HG03025 (cell line): ENCODE results near the gene DHRSX.
"Not testable (repeated sequence)": the region's sequence is repeated elsewhere in the genome, so short reads cannot be mapped to it uniquely, and the experiment has no call there.

Experiments
- ATAC-seq: cut with Tn5 transposase; IDR thresholded peaks from one replicate; pipeline ENCODE4 v1.9.1; 2021; ENCODE audit warnings: mild to moderate bottlenecking, moderate library complexity; ENCODE audit not compliant: unreplicated experiment, low FRiP score

Gene DHRSX

DNA sequence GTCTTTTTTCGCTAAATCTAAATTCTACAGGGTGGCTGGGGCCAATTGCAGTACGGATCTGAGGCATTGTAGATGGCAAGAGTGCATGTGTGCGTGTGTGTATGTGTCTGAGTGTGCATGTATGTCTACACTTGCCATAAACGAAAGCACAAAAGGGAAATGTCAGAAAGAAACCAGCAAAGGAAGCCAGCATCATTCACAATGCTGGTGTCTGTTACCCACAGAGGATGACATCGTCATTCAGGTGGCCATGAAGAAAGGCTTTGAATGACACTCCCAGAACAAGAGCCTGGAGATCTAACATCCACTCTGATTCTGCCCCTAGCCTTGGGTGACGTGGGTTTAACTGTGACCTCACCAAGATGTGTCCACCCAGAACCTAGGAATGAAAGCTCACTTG lies 124.6 kb downstream of the DHRSX start:
- ATAC-seq, result no peak

GRCh38 chrX:2374086-2374485 lies 126.7 kb downstream of the DHRSX start:
- no peak for ATAC-seq

GRCh38 chrX:2373615-2374014 lies 127.2 kb downstream of the DHRSX start:
- ATAC-seq, result no peak

DNA sequence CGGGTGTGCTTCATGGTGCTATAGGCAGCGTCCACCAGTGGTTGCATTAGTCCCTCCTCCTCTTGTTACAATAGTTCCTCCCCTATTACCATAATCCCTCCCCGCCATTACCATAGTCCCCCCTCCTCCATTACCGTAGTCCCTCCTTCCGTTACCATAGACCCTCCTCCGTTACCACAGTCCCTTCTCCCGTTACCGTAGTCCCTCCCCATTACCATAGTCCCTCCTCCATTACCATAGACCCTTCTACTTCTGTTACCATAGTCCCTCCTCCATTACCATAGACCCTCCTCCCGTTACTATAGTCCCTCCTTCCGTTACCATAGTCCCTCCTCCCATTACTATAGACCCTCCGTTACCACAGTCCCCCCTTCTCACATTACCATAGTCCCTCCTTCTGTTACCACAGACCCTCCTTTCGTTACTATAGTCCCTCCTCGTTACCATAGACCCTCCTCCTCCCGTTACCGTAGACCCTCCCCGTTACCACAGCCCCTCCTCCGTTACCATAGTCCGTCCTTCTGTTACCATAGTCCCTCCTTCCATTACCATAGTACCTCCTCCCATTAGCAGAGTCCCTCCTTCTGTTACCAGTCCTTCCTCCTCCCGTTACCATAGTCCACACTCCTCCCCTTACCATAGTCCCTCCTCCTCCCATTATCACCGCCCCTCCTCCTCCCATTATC lies 129.6 kb downstream of the DHRSX start:
- ATAC-seq, result no peak

- no peak for ATAC-seq
These were observed 130.3 kb downstream of the DHRSX start for GRCh38 chrX:2370456-2370855.

GRCh38 chrX:2369206-2369605 lies 131.6 kb downstream of the DHRSX start:
- ATAC-seq, result no peak

- ATAC-seq, result no peak
These were observed 140.0 kb downstream of the DHRSX start for GRCh38 chrX:2360731-2361130.

- ATAC-seq, result not testable (repeated sequence)
These were observed 141.3 kb downstream of the DHRSX start for GRCh38 chrX:2359522-2359921.

DNA sequence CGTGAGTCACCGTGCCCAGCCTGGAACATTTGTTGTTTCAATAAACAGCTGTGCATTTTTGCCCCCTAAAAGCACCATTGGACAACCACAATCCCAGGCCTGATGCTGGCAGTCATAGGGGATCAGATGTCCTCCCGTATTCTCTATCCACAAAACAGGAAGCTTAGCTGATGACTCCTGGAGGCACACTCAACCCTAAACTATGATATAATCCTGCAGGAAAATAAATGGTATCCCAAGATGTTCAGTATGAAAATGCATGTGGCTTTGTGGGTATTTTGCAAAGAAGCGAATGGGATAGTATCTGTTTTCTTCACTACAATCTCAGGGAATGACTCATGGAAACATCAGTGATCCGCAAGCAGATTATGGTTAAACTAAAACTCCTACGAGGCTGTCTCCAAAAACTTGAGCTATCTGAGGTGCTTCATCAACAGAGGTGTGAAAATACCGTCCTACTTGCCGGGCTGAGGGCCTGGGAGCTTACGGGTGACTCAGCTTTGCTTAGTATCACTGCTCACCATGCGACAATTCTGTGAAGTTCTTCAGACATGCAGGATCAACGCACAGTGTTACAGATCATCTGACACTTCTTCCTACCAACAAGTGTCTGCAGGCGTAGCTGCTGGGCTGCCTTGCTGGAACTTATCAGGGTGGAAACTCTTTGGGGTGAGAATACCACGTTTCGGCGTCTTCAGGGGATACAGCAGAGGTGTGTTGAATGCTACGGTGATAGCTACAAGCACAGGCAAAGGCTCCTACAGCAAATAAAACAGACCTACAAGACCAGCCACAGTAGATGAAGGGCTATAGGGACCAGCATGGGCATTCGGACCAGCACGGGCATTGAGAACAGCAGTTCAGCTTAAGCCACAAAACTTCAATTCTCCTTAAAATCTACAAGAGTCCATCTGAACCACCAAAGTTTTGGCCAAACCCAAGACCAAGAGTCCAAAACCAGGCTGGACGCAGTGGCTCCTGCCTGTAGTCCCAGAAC lies 148.5 kb downstream of the DHRSX start:
- ATAC-seq, result no peak

- no peak for ATAC-seq
These were observed 149.5 kb downstream of the DHRSX start for GRCh38 chrX:2351321-2351720.

DNA sequence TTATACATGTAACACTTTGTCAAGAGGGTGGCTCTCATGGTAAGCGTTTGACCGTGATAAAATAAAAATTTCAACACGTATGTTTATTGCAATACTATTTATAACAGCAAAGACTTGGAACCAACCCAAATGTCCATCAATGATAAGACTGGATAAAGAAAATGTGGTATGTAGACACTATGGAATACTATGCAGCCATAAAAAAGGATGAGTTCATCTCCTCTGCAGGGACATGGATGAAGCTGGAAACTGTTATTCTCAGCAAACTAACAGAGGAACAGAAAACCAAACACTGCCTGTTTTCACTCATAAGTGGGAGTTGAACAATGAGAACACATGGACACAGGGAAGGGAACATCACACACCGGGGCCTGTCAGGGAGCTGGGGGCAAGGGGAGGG lies 150.1 kb downstream of the DHRSX start:
- not testable (repeated sequence) for ATAC-seq

DNA sequence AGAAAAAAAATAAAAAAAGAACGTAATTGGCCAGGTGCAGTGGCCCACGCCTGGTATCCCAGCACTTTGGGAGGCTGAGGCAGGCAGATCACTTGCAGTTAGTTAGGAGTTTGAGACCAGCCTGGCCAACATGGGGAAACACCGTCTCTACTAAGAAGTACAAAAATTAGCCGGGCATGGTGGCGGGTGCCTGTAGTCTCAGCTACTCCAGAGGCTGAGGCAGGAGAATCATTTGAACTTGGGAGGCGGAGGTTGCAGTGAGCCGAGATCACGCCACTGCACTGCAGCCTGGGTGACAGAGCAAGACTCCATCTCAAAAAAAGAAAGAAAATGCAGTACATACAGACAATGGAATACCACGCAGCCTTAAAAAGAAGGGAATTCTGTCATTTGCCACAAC lies 150.7 kb downstream of the DHRSX start:
- ATAC-seq, result not testable (repeated sequence)

GRCh38 chrX:2348211-2348610 lies 152.6 kb downstream of the DHRSX start:
- no peak for ATAC-seq

- ATAC-seq, result no peak
These were observed 154.6 kb downstream of the DHRSX start for GRCh38 chrX:2346158-2346557.

DNA sequence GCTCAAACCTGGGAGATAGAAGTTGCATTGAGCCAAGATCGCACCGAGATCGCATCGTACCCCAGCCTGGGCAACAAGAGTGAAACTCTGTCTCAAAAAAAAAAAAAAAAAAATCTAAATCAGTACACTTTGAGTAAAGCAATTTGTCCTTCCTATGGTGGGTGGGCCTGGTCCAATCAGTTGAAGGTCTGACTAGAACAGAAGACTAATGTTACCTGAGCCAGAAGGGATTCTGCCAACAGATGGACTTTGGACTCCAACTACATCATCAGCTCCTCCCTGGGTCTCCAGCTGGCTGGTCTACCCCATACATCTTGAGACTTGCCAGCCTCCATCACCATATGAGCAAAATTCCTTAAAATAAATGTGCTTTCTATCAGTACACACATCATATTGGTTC lies 155.2 kb downstream of the DHRSX start:
- ATAC-seq, result no peak

GRCh38 chrX:2343413-2343812 lies 157.4 kb downstream of the DHRSX start:
- ATAC-seq, result no peak

DNA sequence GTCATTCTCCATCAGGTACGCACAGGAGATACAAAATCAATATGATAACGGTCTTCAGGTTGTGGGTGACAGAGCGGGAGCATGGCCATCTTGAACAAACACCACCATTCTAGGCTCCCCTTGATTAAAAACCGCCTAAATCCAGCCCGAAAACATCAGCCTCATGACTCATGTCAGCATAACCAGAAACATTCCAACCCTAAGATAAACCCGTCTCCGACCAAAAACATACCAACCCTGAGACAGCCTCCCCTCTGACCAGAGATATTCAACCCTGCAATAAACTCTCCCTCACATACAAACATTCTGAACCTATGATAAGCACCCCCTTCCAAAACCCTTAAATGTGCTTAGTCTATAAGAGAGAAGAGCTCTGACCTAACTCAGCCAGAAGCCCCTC lies 157.9 kb downstream of the DHRSX start:
- ATAC-seq, result no peak

- no peak for ATAC-seq
These were observed 158.5 kb downstream of the DHRSX start for GRCh38 chrX:2342281-2342688.

DNA sequence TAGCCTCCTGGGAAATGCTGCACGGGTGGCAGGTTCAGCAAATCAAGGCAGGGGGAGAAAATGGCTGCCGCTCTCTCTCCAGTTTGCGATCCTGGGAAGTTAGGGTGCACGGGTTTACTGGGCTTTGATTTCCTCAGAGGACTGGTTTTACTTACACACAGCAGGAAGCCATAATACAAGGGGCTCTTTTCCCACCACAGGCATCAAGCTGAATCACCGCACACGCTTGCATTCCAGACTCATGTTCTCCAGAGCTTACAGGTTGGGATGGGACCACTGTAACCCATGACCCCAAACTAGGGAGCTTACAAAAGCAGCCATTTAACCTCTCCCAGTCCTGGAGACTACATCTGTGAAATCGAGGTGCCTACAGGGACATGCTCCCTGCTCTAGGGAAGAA lies 159.8 kb downstream of the DHRSX start:
- no peak for ATAC-seq

GRCh38 chrX:2336181-2336580 lies 164.6 kb downstream of the DHRSX start:
- no peak for ATAC-seq

DNA sequence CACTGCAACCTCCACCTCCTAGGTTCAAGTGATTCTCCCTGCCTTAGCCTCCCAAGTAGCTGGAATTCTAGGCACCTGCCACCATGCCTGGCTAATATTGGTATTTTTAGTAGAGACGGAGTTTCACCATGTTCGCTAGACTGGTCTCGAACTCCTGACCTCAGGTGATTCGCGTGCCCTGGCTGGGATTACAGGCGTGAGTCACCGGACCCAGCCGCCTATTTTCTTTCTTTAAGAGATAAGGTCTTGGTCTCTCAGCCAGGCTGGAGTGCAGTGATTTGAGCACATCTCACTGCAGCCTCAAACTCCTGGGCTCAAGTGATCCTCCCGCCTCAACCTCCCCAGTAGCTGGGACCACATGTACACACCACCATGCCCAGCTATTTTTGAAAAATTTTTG lies 166.5 kb downstream of the DHRSX start:
- no peak for ATAC-seq

GRCh38 chrX:2332252-2332651 lies 168.5 kb downstream of the DHRSX start:
- ATAC-seq, result no peak
